ENCODE measurements around the gene SLC39A13. TPM values are rescaled to one million over a fixed set of nuclear protein-coding genes. Genes with fewer than 3 reads are reported as not detected.

Gene SLC39A13
- total and polyA plus RNA-seq, 2 of the 13 experiments (the other 11 are each of a cell fraction or from before 2014, with no cell fraction given) = 15.3 to 30.5 TPM

GRCh38 chr11:47431356-47432083 lies 23.1 kb downstream of the SLC39A13 start (continued):
- TF ChIP-seq ZNF687 (CRISPR knock-in tag; IDR thresholded peaks at IDR 0.05) = peak; percentile 40
- TF ChIP-seq SOX5 (CRISPR knock-in tag; IDR thresholded peaks at IDR 0.05; ENCODE audit: borderline replicate concordance) = peak; percentile 76; the same call in 1 of the 2 replicates
- no peak; the same call in none of the 2 replicates for TF ChIP-seq NR2F6 (IDR thresholded peaks at IDR 0.05)
- TF ChIP-seq NR2F6 (CRISPR knock-in tag; IDR thresholded peaks at IDR 0.05) = peak; percentile 75
- TF ChIP-seq NBN (conservative IDR thresholded peaks at IDR 0.05) = no peak
- TF ChIP-seq KAT8 (CRISPR knock-in tag; IDR thresholded peaks at IDR 0.05) = peak; percentile 13; the same call in 1 of the 2 replicates
- no peak for TF ChIP-seq ZNF33B (CRISPR knock-in tag; IDR thresholded peaks at IDR 0.05)
- TF ChIP-seq ZEB1 (IDR thresholded peaks at IDR 0.05; ENCODE audit: insufficient replicate concordance, low read depth) = peak; percentile 81
- TF ChIP-seq MATR3 (CRISPR knock-in tag; IDR thresholded peaks at IDR 0.05) = no peak
- no peak for TF ChIP-seq HOXA5 (CRISPR knock-in tag; IDR thresholded peaks at IDR 0.05)
- no peak for TF ChIP-seq KLF13 (CRISPR knock-in tag; IDR thresholded peaks at IDR 0.05)
- TF ChIP-seq TOPORS (CRISPR knock-in tag; IDR thresholded peaks at IDR 0.05) = no peak
- no peak for TF ChIP-seq SP5 (CRISPR knock-in tag; IDR thresholded peaks at IDR 0.05; ENCODE audit: borderline replicate concordance, low read depth)
- TF ChIP-seq IKZF4 (CRISPR knock-in tag; IDR thresholded peaks at IDR 0.05; ENCODE audit: borderline replicate concordance, low read depth, not compliant biosample characterization) = no peak
- no peak for TF ChIP-seq ZBTB37 (CRISPR knock-in tag; IDR thresholded peaks at IDR 0.05)
- no peak for TF ChIP-seq TOE1 (CRISPR knock-in tag; IDR thresholded peaks at IDR 0.05)
- TF ChIP-seq EP300 (IDR thresholded peaks at IDR 0.05; ENCODE audit: low read depth in 2 of 2, low read length in 2 of 2) = peak in 1 of 2 experiments; percentile 35; a peak in 1 of 4 replicates
- no peak for TF ChIP-seq EP300 (CRISPR knock-in tag; IDR thresholded peaks at IDR 0.05; ENCODE audit: borderline replicate concordance)
- TF ChIP-seq ZNF234 (CRISPR knock-in tag; conservative IDR thresholded peaks at IDR 0.05) = no peak
- TF ChIP-seq DZIP1 (CRISPR knock-in tag; IDR thresholded peaks at IDR 0.05) = no peak
- no peak for TF ChIP-seq HDAC6 (IDR thresholded peaks at IDR 0.05; ENCODE audit: low read depth, low read length)
- TF ChIP-seq FOXO4 (CRISPR knock-in tag; conservative IDR thresholded peaks at IDR 0.05) = no peak
